ENCODE results near the gene BIRC6.

DNA sequence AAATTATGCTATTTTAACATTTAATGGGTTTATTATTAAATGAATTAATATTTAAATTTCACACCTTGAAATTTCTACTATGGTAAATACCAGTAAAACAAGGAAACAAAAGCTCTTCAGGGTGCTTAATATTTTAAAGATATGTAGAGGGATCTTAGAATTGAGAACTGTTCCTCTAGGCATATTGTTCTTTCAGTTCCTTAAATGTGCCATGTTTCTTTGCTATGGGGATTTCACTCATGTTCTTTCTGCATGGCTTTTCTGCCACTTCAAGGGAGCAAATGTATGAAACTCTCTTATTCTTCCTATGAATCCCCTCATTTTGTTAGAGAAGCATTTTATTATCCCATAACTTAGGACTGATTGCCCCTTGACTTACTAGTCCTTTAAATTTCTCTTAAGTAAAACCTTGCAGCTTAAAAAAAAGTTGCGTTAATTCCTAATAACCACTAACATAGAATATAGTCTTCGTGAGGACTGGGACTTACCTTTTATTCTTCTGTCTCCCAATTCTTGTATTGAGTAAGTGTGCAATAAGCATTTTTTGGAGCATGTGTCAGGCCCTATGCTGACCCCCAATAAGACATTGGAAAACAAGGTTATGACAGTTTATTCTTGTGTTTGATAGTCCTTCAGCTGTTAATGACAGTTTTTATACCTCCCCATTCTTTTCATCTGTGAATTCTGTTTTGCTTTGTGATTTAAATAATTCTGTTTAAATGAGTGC, 95.7 kb downstream of the BIRC6 start:
- no peak for TF ChIP-seq EZH2 (IDR thresholded peaks at IDR 0.05; ENCODE audit: borderline replicate concordance)
- TF ChIP-seq, protein P1, sequence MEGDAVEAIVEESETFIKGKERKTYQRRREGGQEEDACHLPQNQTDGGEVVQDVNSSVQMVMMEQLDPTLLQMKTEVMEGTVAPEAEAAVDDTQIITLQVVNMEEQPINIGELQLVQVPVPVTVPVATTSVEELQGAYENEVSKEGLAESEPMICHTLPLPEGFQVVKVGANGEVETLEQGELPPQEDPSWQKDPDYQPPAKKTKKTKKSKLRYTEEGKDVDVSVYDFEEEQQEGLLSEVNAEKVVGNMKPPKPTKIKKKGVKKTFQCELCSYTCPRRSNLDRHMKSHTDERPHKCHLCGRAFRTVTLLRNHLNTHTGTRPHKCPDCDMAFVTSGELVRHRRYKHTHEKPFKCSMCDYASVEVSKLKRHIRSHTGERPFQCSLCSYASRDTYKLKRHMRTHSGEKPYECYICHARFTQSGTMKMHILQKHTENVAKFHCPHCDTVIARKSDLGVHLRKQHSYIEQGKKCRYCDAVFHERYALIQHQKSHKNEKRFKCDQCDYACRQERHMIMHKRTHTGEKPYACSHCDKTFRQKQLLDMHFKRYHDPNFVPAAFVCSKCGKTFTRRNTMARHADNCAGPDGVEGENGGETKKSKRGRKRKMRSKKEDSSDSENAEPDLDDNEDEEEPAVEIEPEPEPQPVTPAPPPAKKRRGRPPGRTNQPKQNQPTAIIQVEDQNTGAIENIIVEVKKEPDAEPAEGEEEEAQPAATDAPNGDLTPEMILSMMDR (IDR thresholded peaks at IDR 0.05; ENCODE audit: poor library complexity): no peak
